ENCODE measurements around the gene ST3GAL4. TPM values are rescaled to one million over a fixed set of nuclear protein-coding genes. Genes with fewer than 3 reads are reported as not detected.

Gene ST3GAL4
- polyA plus RNA-seq, 2 of the 4 experiments (the other 2 are of a cell fraction) = 11.9 to 17.5 TPM

- Histone ChIP-seq H3K4me1 (no peaks in the 10 kb centered on the region), H3K4me2 (no peak overlapping the region), H3K4me3 (no peak overlapping the region), H3K27ac (no peak overlapping the region), H3K9me3 (no peaks in the 10 kb centered on the region)
- no peak for FAIRE-seq
- WGBS (ENCODE audit: missing lambda C conversion rate) = 88% methylated on average over 11 of the region's 11 CpGs
- TF ChIP-seq HMGXB4 (CRISPR knock-in tag; IDR thresholded peaks at IDR 0.05; ENCODE audit: borderline replicate concordance) (no peak), KDM5A (IDR thresholded peaks at IDR 0.05) (no peak), ZC3H11A (IDR thresholded peaks at IDR 0.05) (no peak), RFX5 (IDR thresholded peaks at IDR 0.05) (no peak)
- DNase-seq (ENCODE audit: low read depth in 1 of 2, low spot score in 1 of 2) = no peak
- ChIA-PET CTCF (interaction anchor here (0.6 to 2.0 kb wide), 4 partner anchors 21 to 598 kb away, joined by 3 to 7 read pairs (median 6); no protein-coding TSS in a partner anchor), POLR2A (no interaction called here)
- no peak for ATAC-seq
Measured at GRCh38 chr11:126419801-126420697, 64.6 kb downstream of the ST3GAL4 start.

GRCh38 chr11:126420698-126421256 is 65.3 kb downstream of the ST3GAL4 start:
- Histone ChIP-seq H3K27ac (no peak overlapping the region), H3K9me3 (no peaks in the 10 kb centered on the region), H3K4me3 (no peak overlapping the region), H3K4me2 (no peak overlapping the region), H3K4me1 (no peaks in the 10 kb centered on the region)
- WGBS (ENCODE audit: missing lambda C conversion rate) = 73% methylated on average over 6 of the region's 6 CpGs
- TF ChIP-seq REST (IDR thresholded peaks at IDR 0.05) = no peak
- no peak for TF ChIP-seq ZC3H11A (IDR thresholded peaks at IDR 0.05)
- TF ChIP-seq MYC (IDR thresholded peaks at IDR 0.05; ENCODE audit: borderline replicate concordance, low read length) = no peak
- TF ChIP-seq CTCF (IDR thresholded peaks at IDR 0.05) = no peak
- TF ChIP-seq FOSB (CRISPR knock-in tag; IDR thresholded peaks at IDR 0.05) = no peak
- TF ChIP-seq PBX3 (IDR thresholded peaks at IDR 0.05) = no peak
- no peak for TF ChIP-seq HOXA7 (CRISPR knock-in tag; IDR thresholded peaks at IDR 0.05)
- TF ChIP-seq MAX (IDR thresholded peaks at IDR 0.05) = no peak
- no peak for TF ChIP-seq MAZ (IDR thresholded peaks at IDR 0.05; ENCODE audit: borderline replicate concordance, low read depth, low read length)
- no peak for TF ChIP-seq EHF (CRISPR knock-in tag; IDR thresholded peaks at IDR 0.05)
- no peak for TF ChIP-seq ATOH8 (CRISPR knock-in tag; IDR thresholded peaks at IDR 0.05; ENCODE audit: low read depth)
- TF ChIP-seq FOXS1 (CRISPR knock-in tag; IDR thresholded peaks at IDR 0.05) = no peak
- no peak for TF ChIP-seq CBX8 (IDR thresholded peaks at IDR 0.05)
- TF ChIP-seq ZFP36 (IDR thresholded peaks at IDR 0.05; ENCODE audit: borderline replicate concordance, partially characterized antibody) = no peak
- ATAC-seq = no peak
- no peak for DNase-seq (ENCODE audit: low read depth in 1 of 2, low spot score in 1 of 2)
- ChIA-PET POLR2A (no interaction called here), CTCF (interaction anchor here (0.6 to 1.5 kb wide), 4 partner anchors 45 to 597 kb away, joined by 3 to 7 read pairs (median 4); no protein-coding TSS in a partner anchor)
- no peak for FAIRE-seq

Measured in A549 (cell line).